ENCODE measurements around the gene DHH.
"Not testable (repeated sequence)": the region's sequence is repeated elsewhere in the genome, so short reads cannot be mapped to it uniquely, and the experiment has no call there.

DHH gene

GRCh38 chr12:49094160-49094974 lies at the start of gene DHH:
Gene DHH, minus strand, starts transcription at chr12:49094801. Its CDS starts 289 bp downstream, at chr12:49094512.
- peak; percentile 56 for DNase-seq (ENCODE audit: low spot score)

GRCh38 chr12:49144384-49144783 lies 49.8 kb upstream of the DHH start:
- DNase-seq (ENCODE audit: low spot score): no peak

- DNase-seq (ENCODE audit: low spot score): no peak
Measured at GRCh38 chr12:49138999-49139398, 44.4 kb upstream of the DHH start.

- no peak for DNase-seq (ENCODE audit: low spot score)
Measured at GRCh38 chr12:49138587-49138986, 44.0 kb upstream of the DHH start.

GRCh38 chr12:49137476-49137875 lies 42.9 kb upstream of the DHH start:
- DNase-seq (ENCODE audit: low spot score): no peak

GRCh38 chr12:49136997-49137396 lies 42.4 kb upstream of the DHH start:
- not testable (repeated sequence) for DNase-seq (ENCODE audit: low spot score)

- DNase-seq (ENCODE audit: low spot score): no peak
Measured at GRCh38 chr12:49133590-49133989, 39.0 kb upstream of the DHH start.

GRCh38 chr12:49133014-49133413 lies 38.4 kb upstream of the DHH start:
- no peak for DNase-seq (ENCODE audit: low spot score)

GRCh38 chr12:49131894-49132461 lies 37.4 kb upstream of the DHH start:
- DNase-seq (ENCODE audit: low spot score): peak; percentile 16

GRCh38 chr12:49131051-49131893 lies 36.7 kb upstream of the DHH start, which contains the start of gene TUBA1B:
Gene TUBA1B, minus strand, starts transcription at chr12:49131395. Its CDS starts 95 bp downstream, at chr12:49131300.
- DNase-seq (ENCODE audit: low spot score): peak; percentile 97

- peak; percentile 97 for DNase-seq (ENCODE audit: low spot score)
Measured at GRCh38 chr12:49130151-49131050, 35.8 kb upstream of the DHH start.

GRCh38 chr12:49129332-49130150 lies 34.9 kb upstream of the DHH start:
- no peak for DNase-seq (ENCODE audit: low spot score)

GRCh38 chr12:49127971-49128370 lies 33.4 kb upstream of the DHH start:
- DNase-seq (ENCODE audit: low spot score): not testable (repeated sequence)

- no peak for DNase-seq (ENCODE audit: low spot score)
Measured at GRCh38 chr12:49126852-49127763, 32.5 kb upstream of the DHH start.

GRCh38 chr12:49121047-49121696 lies 26.6 kb upstream of the DHH start:
- peak; percentile 79 for DNase-seq (ENCODE audit: low spot score)

GRCh38 chr12:49111206-49111605 lies 16.6 kb upstream of the DHH start:
- DNase-seq (ENCODE audit: low spot score): no peak

- peak; percentile 98 for DNase-seq (ENCODE audit: low spot score)
Measured at GRCh38 chr12:49110464-49111155, 16.0 kb upstream of the DHH start, which contains the start of gene LMBR1L. Gene LMBR1L, minus strand, starts transcription at chr12:49110847. Its CDS starts 292 bp downstream, at chr12:49110555.
